Measurements from ENCODE around the gene USP2. TPM values are rescaled to one million over a fixed set of nuclear protein-coding genes. Genes with fewer than 3 reads are reported as not detected.

The USP2 gene
- total RNA-seq, 4 donors from 2014 or later = 0.19 to 8.7 (median 1.0) TPM

DNA sequence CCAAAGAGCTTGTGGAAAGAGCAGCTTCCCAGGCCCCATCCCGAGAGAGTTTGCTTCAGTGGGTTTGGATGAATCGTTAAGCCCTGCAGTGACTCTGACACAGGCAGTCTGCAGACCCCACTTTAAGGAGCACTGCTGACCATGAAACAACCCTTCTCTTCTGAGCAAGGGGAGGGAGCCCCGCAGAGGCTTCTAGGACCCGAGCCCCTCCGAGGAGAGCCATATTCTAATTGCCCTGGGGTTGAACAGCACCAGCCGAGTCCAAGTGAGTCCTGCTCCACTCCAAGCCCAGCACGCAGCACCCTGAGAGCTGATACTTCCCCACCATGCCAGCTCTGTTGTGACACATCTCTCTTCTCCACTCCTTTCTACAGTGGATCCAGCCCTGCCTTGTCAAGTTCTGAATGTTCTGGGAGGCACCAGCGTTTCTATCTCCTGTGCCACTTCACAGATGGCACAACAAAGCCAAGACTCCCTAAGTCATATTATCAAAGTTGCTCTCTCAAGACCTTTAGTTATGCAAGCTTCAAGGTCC, 10.4 kb downstream of the USP2 start:
- TF ChIP-seq CTCF (IDR thresholded peaks at IDR 0.05; ENCODE audit: low read depth) = no peak

- TF ChIP-seq CTCF (IDR thresholded peaks at IDR 0.05; ENCODE audit: low read depth) = no peak
Observed at GRCh38 chr11:119370486-119371046, 10.9 kb downstream of the USP2 start.

GRCh38 chr11:119369132-119369925, 12.2 kb downstream of the USP2 start:
- no peak for TF ChIP-seq CTCF (IDR thresholded peaks at IDR 0.05; ENCODE audit: low read depth)

GRCh38 chr11:119368121-119369034, 13.1 kb downstream of the USP2 start:
- TF ChIP-seq CTCF (IDR thresholded peaks at IDR 0.05; ENCODE audit: low read depth) = no peak

GRCh38 chr11:119367661-119368120, 13.8 kb downstream of the USP2 start:
- no peak for TF ChIP-seq CTCF (IDR thresholded peaks at IDR 0.05; ENCODE audit: low read depth)

GRCh38 chr11:119366690-119367620, 14.5 kb downstream of the USP2 start:
- no peak for TF ChIP-seq CTCF (IDR thresholded peaks at IDR 0.05; ENCODE audit: low read depth)

Measured in subcutaneous adipose tissue (tissue), 4 donors.